ENCODE results near the gene SAT2.

Gene SAT2

DNA sequence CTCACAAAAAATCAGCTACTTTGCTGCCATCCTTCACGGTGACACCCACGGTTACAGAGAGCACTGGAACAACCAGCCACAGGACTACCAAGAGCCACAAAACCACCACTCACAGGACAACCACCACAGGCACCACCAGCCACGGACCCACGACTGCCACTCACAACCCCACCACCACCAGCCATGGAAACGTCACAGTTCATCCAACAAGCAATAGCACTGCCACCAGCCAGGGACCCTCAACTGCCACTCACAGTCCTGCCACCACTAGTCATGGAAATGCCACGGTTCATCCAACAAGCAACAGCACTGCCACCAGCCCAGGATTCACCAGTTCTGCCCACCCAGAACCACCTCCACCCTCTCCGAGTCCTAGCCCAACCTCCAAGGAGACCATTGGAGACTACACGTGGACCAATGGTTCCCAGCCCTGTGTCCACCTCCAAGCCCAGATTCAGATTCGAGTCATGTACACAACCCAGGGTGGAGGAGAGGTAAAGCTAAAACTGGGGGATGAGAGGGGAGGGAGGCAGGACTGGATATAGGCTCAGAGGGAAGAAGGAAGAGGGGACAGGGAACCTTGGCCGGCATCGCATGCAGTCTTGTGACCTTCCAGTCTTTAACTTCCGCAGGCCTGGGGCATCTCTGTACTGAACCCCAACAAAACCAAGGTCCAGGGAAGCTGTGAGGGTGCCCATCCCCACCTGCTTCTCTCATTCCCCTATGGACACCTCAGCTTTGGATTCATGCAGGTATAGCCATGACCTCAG, 47.6 kb downstream of the SAT2 start:
- TF ChIP-seq, protein P1, sequence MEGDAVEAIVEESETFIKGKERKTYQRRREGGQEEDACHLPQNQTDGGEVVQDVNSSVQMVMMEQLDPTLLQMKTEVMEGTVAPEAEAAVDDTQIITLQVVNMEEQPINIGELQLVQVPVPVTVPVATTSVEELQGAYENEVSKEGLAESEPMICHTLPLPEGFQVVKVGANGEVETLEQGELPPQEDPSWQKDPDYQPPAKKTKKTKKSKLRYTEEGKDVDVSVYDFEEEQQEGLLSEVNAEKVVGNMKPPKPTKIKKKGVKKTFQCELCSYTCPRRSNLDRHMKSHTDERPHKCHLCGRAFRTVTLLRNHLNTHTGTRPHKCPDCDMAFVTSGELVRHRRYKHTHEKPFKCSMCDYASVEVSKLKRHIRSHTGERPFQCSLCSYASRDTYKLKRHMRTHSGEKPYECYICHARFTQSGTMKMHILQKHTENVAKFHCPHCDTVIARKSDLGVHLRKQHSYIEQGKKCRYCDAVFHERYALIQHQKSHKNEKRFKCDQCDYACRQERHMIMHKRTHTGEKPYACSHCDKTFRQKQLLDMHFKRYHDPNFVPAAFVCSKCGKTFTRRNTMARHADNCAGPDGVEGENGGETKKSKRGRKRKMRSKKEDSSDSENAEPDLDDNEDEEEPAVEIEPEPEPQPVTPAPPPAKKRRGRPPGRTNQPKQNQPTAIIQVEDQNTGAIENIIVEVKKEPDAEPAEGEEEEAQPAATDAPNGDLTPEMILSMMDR (IDR thresholded peaks at IDR 0.05; ENCODE audit: control insufficient read depth, insufficient read depth, low read depth, low read length, missing control alignments): no peak
- no peak for DNase-seq (ENCODE audit: low read depth)
- peak overlapping the region; percentile 4 for H3K4me3 ChIP-seq (ENCODE audit: control insufficient read depth, low read depth, low read length)

DNA sequence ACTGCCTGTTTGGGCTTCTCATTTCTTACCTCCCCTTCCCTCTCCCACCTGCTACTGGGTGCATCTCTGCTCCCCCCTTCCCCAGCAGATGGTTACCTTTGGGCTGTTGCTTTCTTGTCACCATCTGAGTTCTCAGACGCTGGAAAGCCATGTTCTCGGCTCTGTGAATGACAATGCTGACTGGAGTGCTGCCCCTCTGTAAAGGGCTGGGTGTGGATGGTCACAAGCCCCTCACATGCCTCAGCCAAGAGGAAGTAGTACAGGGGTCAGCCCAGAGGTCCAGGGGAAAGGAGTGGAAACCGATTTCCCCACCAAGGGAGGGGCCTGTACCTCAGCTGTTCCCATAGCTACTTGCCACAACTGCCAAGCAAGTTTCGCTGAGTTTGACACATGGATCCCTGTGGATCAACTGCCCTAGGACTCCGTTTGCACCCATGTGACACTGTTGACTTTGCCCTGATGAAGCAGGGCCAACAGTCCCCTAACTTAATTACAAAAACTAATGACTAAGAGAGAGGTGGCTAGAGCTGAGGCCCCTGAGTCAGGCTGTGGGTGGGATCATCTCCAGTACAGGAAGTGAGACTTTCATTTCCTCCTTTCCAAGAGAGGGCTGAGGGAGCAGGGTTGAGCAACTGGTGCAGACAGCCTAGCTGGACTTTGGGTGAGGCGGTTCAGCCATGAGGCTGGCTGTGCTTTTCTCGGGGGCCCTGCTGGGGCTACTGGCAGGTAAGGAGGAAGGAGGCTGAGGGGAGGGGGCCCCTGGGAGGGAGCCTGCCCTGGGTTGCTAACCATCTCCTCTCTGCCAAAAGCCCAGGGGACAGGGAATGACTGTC, 48.4 kb downstream of the SAT2 start, which contains the start of gene CD68:
CD68 (plus strand) TSS at position 638 of the 833 bp plus-strand sequence; CDS start at position 678, 40 bp downstream.
- DNase-seq (ENCODE audit: low read depth): peak; percentile 70
- TF ChIP-seq, protein P1 (IDR thresholded peaks at IDR 0.05; ENCODE audit: control insufficient read depth, insufficient read depth, low read depth, low read length, missing control alignments): no peak
- H3K4me3 ChIP-seq (ENCODE audit: control insufficient read depth, low read depth, low read length): peak within 1 kb of the TSS; percentile 15

DNA sequence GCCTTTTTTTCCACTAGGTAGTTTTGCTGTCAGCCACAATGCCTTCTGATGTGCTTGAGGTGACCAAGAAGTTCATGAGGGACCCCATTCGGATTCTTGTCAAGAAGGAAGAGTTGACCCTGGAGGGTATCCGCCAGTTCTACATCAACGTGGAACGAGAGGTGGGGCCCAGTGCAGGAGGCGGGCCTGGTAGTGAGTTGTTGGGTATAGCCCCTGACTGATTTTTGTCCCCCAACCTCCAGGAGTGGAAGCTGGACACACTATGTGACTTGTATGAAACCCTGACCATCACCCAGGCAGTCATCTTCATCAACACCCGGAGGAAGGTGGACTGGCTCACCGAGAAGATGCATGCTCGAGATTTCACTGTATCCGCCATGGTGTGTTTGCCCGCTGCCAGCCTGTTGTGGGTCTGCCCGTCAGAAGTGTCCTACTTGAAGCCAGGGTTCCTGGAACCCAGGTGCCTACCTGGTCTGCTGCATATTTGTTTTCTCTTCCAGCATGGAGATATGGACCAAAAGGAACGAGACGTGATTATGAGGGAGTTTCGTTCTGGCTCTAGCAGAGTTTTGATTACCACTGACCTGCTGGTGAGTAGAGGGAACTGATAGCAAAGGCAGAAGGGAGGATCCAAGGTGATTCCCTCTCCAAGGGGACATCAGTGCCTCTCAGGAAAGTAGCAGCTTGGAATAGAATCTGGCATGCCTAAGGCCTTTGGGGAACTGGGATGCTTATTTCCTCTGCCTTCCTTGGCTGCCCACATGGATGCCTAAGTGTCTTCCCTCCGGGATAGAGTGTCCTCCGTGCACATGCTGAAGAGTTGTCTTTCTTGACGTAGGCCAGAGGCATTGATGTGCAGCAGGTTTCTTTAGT, 50.1 kb downstream of the SAT2 start:
- DNase-seq (ENCODE audit: low read depth): no peak
- TF ChIP-seq, protein P1 (IDR thresholded peaks at IDR 0.05; ENCODE audit: control insufficient read depth, insufficient read depth, low read depth, low read length, missing control alignments): no peak
- no peak overlapping the region for H3K4me3 ChIP-seq (ENCODE audit: control insufficient read depth, low read depth, low read length)

GRCh38 chr17:7576432-7576937, 51.1 kb downstream of the SAT2 start:
- no peak for DNase-seq (ENCODE audit: low read depth)
- no peak overlapping the region for H3K4me3 ChIP-seq (ENCODE audit: control insufficient read depth, low read depth, low read length)
- TF ChIP-seq, protein P1 (IDR thresholded peaks at IDR 0.05; ENCODE audit: control insufficient read depth, insufficient read depth, low read depth, low read length, missing control alignments): no peak
